Measurements from ENCODE around the gene KRTAP3-1. TPM values are rescaled to one million over a fixed set of nuclear protein-coding genes. Genes with fewer than 3 reads are reported as not detected.
A peak's percentile ranks its signal among the peaks of the same experiment; 100 is the strongest.

Gene KRTAP3-1
- total RNA-seq, 1 donor from 2014 or later = not detected

GRCh38 chr17:40995116-40995515 is 13.8 kb downstream of the KRTAP3-1 start:
- no peak for DNase-seq (ENCODE audit: low spot score, unreplicated experiment)
- H3K27ac Mint-ChIP-seq = no peak overlapping the region
- H3K36me3 Mint-ChIP-seq (ENCODE audit: insufficient read depth) = no peaks in the 10 kb centered on the region
- TF ChIP-seq CTCF (IDR thresholded peaks at IDR 0.05; ENCODE audit: unreplicated experiment) = no peak
- H3K4me3 Mint-ChIP-seq (ENCODE audit: low read depth) = no peak overlapping the region
- no peaks in the 10 kb centered on the region for H3K27me3 Mint-ChIP-seq
- H3K4me1 Mint-ChIP-seq (ENCODE audit: low read depth) = peaks cover 11% of the 10 kb centered on the region
- peaks cover 3% of the 10 kb centered on the region for H3K9me3 Mint-ChIP-seq (ENCODE audit: low read depth)

GRCh38 chr17:40993839-40994238 is 15.1 kb downstream of the KRTAP3-1 start, which contains the start of gene KRTAP3-3:
TSS of gene KRTAP3-3 (minus strand) at chr17:40994164. CDS start at chr17:40994097, 67 bp downstream.
- no peaks in the 10 kb centered on the region for H3K36me3 Mint-ChIP-seq (ENCODE audit: insufficient read depth)
- H3K27ac Mint-ChIP-seq = peak within 1 kb of the TSS; percentile 35
- no peak for TF ChIP-seq CTCF (IDR thresholded peaks at IDR 0.05; ENCODE audit: unreplicated experiment)
- H3K4me3 Mint-ChIP-seq (ENCODE audit: low read depth) = no peak within 1 kb of the TSS
- H3K9me3 Mint-ChIP-seq (ENCODE audit: low read depth) = peaks cover 3% of the 10 kb centered on the region
- no peak for DNase-seq (ENCODE audit: low spot score, unreplicated experiment)
- peaks cover 11% of the 10 kb centered on the region for H3K4me1 Mint-ChIP-seq (ENCODE audit: low read depth)
- no peaks in the 10 kb centered on the region for H3K27me3 Mint-ChIP-seq

- no peaks in the 10 kb centered on the region for H3K36me3 Mint-ChIP-seq (ENCODE audit: insufficient read depth)
- no peak for TF ChIP-seq CTCF (IDR thresholded peaks at IDR 0.05; ENCODE audit: unreplicated experiment)
- peaks cover 3% of the 10 kb centered on the region for H3K9me3 Mint-ChIP-seq (ENCODE audit: low read depth)
- H3K4me1 Mint-ChIP-seq (ENCODE audit: low read depth) = peaks cover 11% of the 10 kb centered on the region
- H3K4me3 Mint-ChIP-seq (ENCODE audit: low read depth) = no peak overlapping the region
- H3K27me3 Mint-ChIP-seq = no peaks in the 10 kb centered on the region
- H3K27ac Mint-ChIP-seq = no peak overlapping the region
- no peak for DNase-seq (ENCODE audit: low spot score, unreplicated experiment)
Measured at GRCh38 chr17:40993084-40993483, 15.8 kb downstream of the KRTAP3-1 start.

GRCh38 chr17:40992666-40993065 is 16.3 kb downstream of the KRTAP3-1 start:
- H3K4me3 Mint-ChIP-seq (ENCODE audit: low read depth) = no peak overlapping the region
- H3K27ac Mint-ChIP-seq = no peak overlapping the region
- no peaks in the 10 kb centered on the region for H3K36me3 Mint-ChIP-seq (ENCODE audit: insufficient read depth)
- peaks cover 3% of the 10 kb centered on the region for H3K9me3 Mint-ChIP-seq (ENCODE audit: low read depth)
- H3K27me3 Mint-ChIP-seq = no peaks in the 10 kb centered on the region
- DNase-seq (ENCODE audit: low spot score, unreplicated experiment) = no peak
- TF ChIP-seq CTCF (IDR thresholded peaks at IDR 0.05; ENCODE audit: unreplicated experiment) = no peak
- peaks cover 11% of the 10 kb centered on the region for H3K4me1 Mint-ChIP-seq (ENCODE audit: low read depth)

GRCh38 chr17:40986920-40987319 is 22.0 kb downstream of the KRTAP3-1 start:
- no peak overlapping the region for H3K27ac Mint-ChIP-seq
- H3K4me3 Mint-ChIP-seq (ENCODE audit: low read depth) = no peak overlapping the region
- H3K4me1 Mint-ChIP-seq (ENCODE audit: low read depth) = peaks cover 3% of the 10 kb centered on the region
- H3K27me3 Mint-ChIP-seq = no peaks in the 10 kb centered on the region
- no peaks in the 10 kb centered on the region for H3K36me3 Mint-ChIP-seq (ENCODE audit: insufficient read depth)
- DNase-seq (ENCODE audit: low spot score, unreplicated experiment) = no peak
- H3K9me3 Mint-ChIP-seq (ENCODE audit: low read depth) = peaks cover 3% of the 10 kb centered on the region
- no peak for TF ChIP-seq CTCF (IDR thresholded peaks at IDR 0.05; ENCODE audit: unreplicated experiment)
